HG02938 (cell line): Measurements from ENCODE around the gene ZNF558.
A peak's percentile ranks its signal among the peaks of the same experiment; 100 is the strongest.

Source experiments
- ATAC-seq: cut with Tn5 transposase; IDR thresholded peaks from one replicate; pipeline ENCODE4 v1.9.1; 2021; ENCODE audit warnings: mild to moderate bottlenecking, moderate library complexity; ENCODE audit not compliant: unreplicated experiment

The ZNF558 gene

GRCh38 chr19:8832132-8833021 is at the start of gene ZNF558, which contains the start of gene MBD3L1:
Gene ZNF558 (minus strand): TSS chr19:8832304. CDS start chr19:8822659, 9,645 bp downstream.
Gene MBD3L1 (plus strand): TSS chr19:8832377. CDS start chr19:8842679, 10,302 bp downstream.
- peak; percentile 90 for ATAC-seq

- ATAC-seq, result no peak
Observed at GRCh38 chr19:8881512-8881911, 49.4 kb upstream of the ZNF558 start.

- ATAC-seq, result no peak
Observed at GRCh38 chr19:8880868-8881488, 48.9 kb upstream of the ZNF558 start.

- no peak for ATAC-seq
Observed at GRCh38 chr19:8877854-8878705, 46.0 kb upstream of the ZNF558 start.

- ATAC-seq, result no peak
Observed at GRCh38 chr19:8866344-8866743, 34.2 kb upstream of the ZNF558 start.

- no peak for ATAC-seq
Observed at GRCh38 chr19:8858260-8858659, 26.2 kb upstream of the ZNF558 start.

- ATAC-seq, result no peak
Observed at GRCh38 chr19:8850488-8850887, 18.4 kb upstream of the ZNF558 start.

GRCh38 chr19:8849232-8849631 is 17.1 kb upstream of the ZNF558 start:
- ATAC-seq, result no peak

- ATAC-seq, result no peak
Observed at GRCh38 chr19:8846819-8847218, 14.7 kb upstream of the ZNF558 start.

- ATAC-seq, result no peak
Observed at GRCh38 chr19:8840708-8841107, 8.6 kb upstream of the ZNF558 start.

- no peak for ATAC-seq
Observed at GRCh38 chr19:8835877-8836276, 3.8 kb upstream of the ZNF558 start.

GRCh38 chr19:8835446-8835845 is 3.3 kb upstream of the ZNF558 start:
- ATAC-seq, result no peak

GRCh38 chr19:8831832-8832131 is 322 bp downstream of the ZNF558 start:
- peak; percentile 7 for ATAC-seq

GRCh38 chr19:8831373-8831772 is 731 bp downstream of the ZNF558 start:
- ATAC-seq, result no peak

- ATAC-seq, result no peak
Observed at GRCh38 chr19:8827277-8827676, 4.8 kb downstream of the ZNF558 start.

GRCh38 chr19:8826371-8826770 is 5.7 kb downstream of the ZNF558 start:
- ATAC-seq, result no peak

- no peak for ATAC-seq
Observed at GRCh38 chr19:8821748-8822241, 10.3 kb downstream of the ZNF558 start.

- ATAC-seq, result no peak
Observed at GRCh38 chr19:8820234-8820633, 11.9 kb downstream of the ZNF558 start.

GRCh38 chr19:8815780-8816179 is 16.3 kb downstream of the ZNF558 start:
- ATAC-seq, result no peak

GRCh38 chr19:8814176-8814575 is 17.9 kb downstream of the ZNF558 start:
- ATAC-seq, result no peak
